HEK293 (cell line): Measurements from ENCODE around the gene PTGFRN.
A peak's percentile ranks its signal among the peaks of the same experiment; 100 is the strongest.

Experiments
- EGR2 ChIP-seq: fragments of 450-650 bp; formaldehyde crosslinking; IDR thresholded peaks from 2 replicates; pipeline ENCODE4 v1.5.1; 2016; ENCODE audit warnings: low read depth, missing biosample characterization, missing genetic modification characterization
- ELK4 ChIP-seq: IDR thresholded peaks from 2 replicates; pipeline ENCODE4 v1.6.1; 2011; ENCODE audit warnings: mild to moderate bottlenecking, low read depth, low read length, borderline replicate concordance
- GLI4 ChIP-seq: fragments of 450-650 bp; formaldehyde crosslinking; IDR thresholded peaks from 2 replicates; pipeline ENCODE4 v1.5.1; 2016; ENCODE audit warnings: missing biosample characterization, missing genetic modification characterization
- INSM2 ChIP-seq: fragments of 450-650 bp; formaldehyde crosslinking; IDR thresholded peaks from 2 replicates; pipeline ENCODE4 v1.5.1; 2016; ENCODE audit warnings: missing biosample characterization, missing genetic modification characterization
- KLF1 ChIP-seq: fragments of 450-650 bp; formaldehyde crosslinking; IDR thresholded peaks from 2 replicates; pipeline ENCODE4 v1.5.1; 2016; ENCODE audit warnings: missing biosample characterization, missing genetic modification characterization
- KLF10 ChIP-seq: fragments of 450-650 bp; IDR thresholded peaks from 2 replicates; pipeline ENCODE4 v1.5.1; 2018; ENCODE audit warnings: missing biosample characterization, mild to moderate bottlenecking, missing genetic modification characterization
- PATZ1 ChIP-seq: fragments of 450-650 bp; formaldehyde crosslinking; IDR thresholded peaks from 2 replicates; pipeline ENCODE4 v1.5.1; 2016; ENCODE audit warnings: missing biosample characterization, missing genetic modification characterization
- PRDM1 ChIP-seq: fragments of 450-650 bp; formaldehyde crosslinking; IDR thresholded peaks from 2 replicates; pipeline ENCODE4; 2016; ENCODE audit warnings: missing biosample characterization, missing genetic modification characterization
- SETDB1 ChIP-seq: IDR thresholded peaks from one replicate; pipeline ENCODE4 v1.6.1; 2017; ENCODE audit warnings: mild to moderate bottlenecking, low read length, moderate library complexity, mixed read lengths; ENCODE audit not compliant: insufficient read length
- ZBTB1 ChIP-seq: fragments of 450-650 bp; formaldehyde crosslinking; IDR thresholded peaks from 2 replicates; pipeline ENCODE4 v1.5.1; 2016; ENCODE audit warnings: missing biosample characterization, missing genetic modification characterization
- ZBTB17 ChIP-seq: fragments of 450-650 bp; formaldehyde crosslinking; IDR thresholded peaks from 2 replicates; pipeline ENCODE4 v1.5.1; 2016; ENCODE audit warnings: missing biosample characterization, missing genetic modification characterization
- ZBTB26 ChIP-seq: fragments of 450-650 bp; formaldehyde crosslinking; optimal IDR thresholded peaks from 2 replicates; pipeline ENCODE3; 2016; ENCODE audit warnings: missing biosample characterization, mild to moderate bottlenecking, missing genetic modification characterization
- ZBTB48 ChIP-seq: fragments of 450-650 bp; formaldehyde crosslinking; IDR thresholded peaks from 2 replicates; pipeline ENCODE4 v1.5.1; 2016; ENCODE audit warnings: missing biosample characterization, missing genetic modification characterization
- ZEB2 ChIP-seq: fragments of 450-650 bp; formaldehyde crosslinking; IDR thresholded peaks from 2 replicates; pipeline ENCODE4 v1.5.1; 2016; ENCODE audit warnings: missing biosample characterization, missing genetic modification characterization
- ZFP3 ChIP-seq: fragments of 450-650 bp; formaldehyde crosslinking; IDR thresholded peaks from 2 replicates; pipeline ENCODE4 v1.5.1; 2016; ENCODE audit warnings: low read depth, missing biosample characterization, missing genetic modification characterization
- ZNF112 ChIP-seq: fragments of 450-650 bp; formaldehyde crosslinking; IDR thresholded peaks from 2 replicates; pipeline ENCODE4 v1.5.0; 2017; ENCODE audit warnings: missing biosample characterization, missing genetic modification characterization
- ZNF157 ChIP-seq: fragments of 450-650 bp; formaldehyde crosslinking; IDR thresholded peaks from 2 replicates; pipeline ENCODE4 v1.5.1; 2016; ENCODE audit warnings: missing biosample characterization, missing genetic modification characterization
- ZNF18 ChIP-seq: fragments of 450-650 bp; formaldehyde crosslinking; IDR thresholded peaks from 2 replicates; pipeline ENCODE4 v1.5.1; 2016; ENCODE audit warnings: missing biosample characterization, missing genetic modification characterization
- ZNF214 ChIP-seq: fragments of 450-650 bp; formaldehyde crosslinking; IDR thresholded peaks from 2 replicates; pipeline ENCODE4 v1.5.1; 2017; ENCODE audit warnings: missing biosample characterization, mild to moderate bottlenecking, missing genetic modification characterization, borderline replicate concordance
- ZNF324 ChIP-seq: fragments of 450-650 bp; formaldehyde crosslinking; IDR thresholded peaks from 2 replicates; pipeline ENCODE4 v1.5.1; 2016; ENCODE audit warnings: missing biosample characterization, missing genetic modification characterization
- ZNF362 ChIP-seq: fragments of 450-650 bp; formaldehyde crosslinking; IDR thresholded peaks from 2 replicates; pipeline ENCODE4 v1.5.1; 2016; ENCODE audit warnings: missing biosample characterization, missing genetic modification characterization
- ZNF488 ChIP-seq: fragments of 450-650 bp; formaldehyde crosslinking; IDR thresholded peaks from 2 replicates; pipeline ENCODE4 v1.5.1; 2016; ENCODE audit warnings: missing biosample characterization, missing genetic modification characterization
- ZNF580 ChIP-seq: fragments of 450-650 bp; formaldehyde crosslinking; IDR thresholded peaks from 2 replicates; pipeline ENCODE4 v1.5.1; 2016; ENCODE audit warnings: missing biosample characterization, missing genetic modification characterization
- ZNF596 ChIP-seq: fragments of 450-650 bp; IDR thresholded peaks from 2 replicates; pipeline ENCODE4 v1.5.0; 2018; ENCODE audit warnings: missing biosample characterization, mild to moderate bottlenecking, missing genetic modification characterization, moderate library complexity
- ZNF664 ChIP-seq: fragments of 450-650 bp; formaldehyde crosslinking; IDR thresholded peaks from 2 replicates; pipeline ENCODE4 v1.5.1; 2016; ENCODE audit warnings: missing biosample characterization, missing genetic modification characterization
- ZSCAN5A ChIP-seq: fragments of 450-650 bp; formaldehyde crosslinking; IDR thresholded peaks from 2 replicates; pipeline ENCODE4 v1.5.1; 2016; ENCODE audit warnings: missing biosample characterization, missing genetic modification characterization

PTGFRN gene

GRCh38 chr1:116909512-116910378 is at the start of gene PTGFRN (continued):
- TF ChIP-seq ZBTB26 (tag by site-specific recombination) (peak; percentile 99), SETDB1 (no peak), ZBTB48 (tag by site-specific recombination) (0 out of 2 replicates have a peak, but pooled peaks have one; percentile 15), ZNF18 (tag by site-specific recombination) (0 out of 2 replicates have a peak, but pooled peaks have one; percentile 23), ZNF362 (tag by site-specific recombination) (no peak), ZNF214 (tag by site-specific recombination) (no peak), ZSCAN5A (tag by site-specific recombination) (0 out of 2 replicates have a peak, but pooled peaks have one; percentile 34), KLF1 (no peak), KLF10 (tag by site-specific recombination) (no peak), PRDM1 (tag by site-specific recombination) (no peak), ELK4 (no peak), ZBTB17 (tag by site-specific recombination) (peak; percentile 99), ZFP3 (no peak), ZNF596 (tag by site-specific recombination) (no peak), ZNF488 (tag by site-specific recombination) (no peak), GLI4 (peak; percentile 62; the same call in 1 of the 2 replicates), ZBTB1 (no peak), ZNF157 (no peak), ZNF324 (tag by site-specific recombination) (0 out of 2 replicates have a peak, but pooled peaks have one; percentile 42), ZNF580 (tag by site-specific recombination) (no peak; the same call in 1 of the 2 replicates), EGR2 (tag by site-specific recombination) (peak; percentile 70), PATZ1 (tag by site-specific recombination) (peak; percentile 83), ZEB2 (peak; percentile 90), ZNF664 (tag by site-specific recombination) (no peak), ZNF112 (tag by site-specific recombination) (no peak), INSM2 (tag by site-specific recombination) (peak; percentile 43; the same call in 1 of the 2 replicates)
